ENCODE results near the gene BCO1. TPM values are rescaled to one million over a fixed set of nuclear protein-coding genes. Genes with fewer than 3 reads are reported as not detected.

Gene BCO1
- total RNA-seq, 1 donor: not detected

DNA sequence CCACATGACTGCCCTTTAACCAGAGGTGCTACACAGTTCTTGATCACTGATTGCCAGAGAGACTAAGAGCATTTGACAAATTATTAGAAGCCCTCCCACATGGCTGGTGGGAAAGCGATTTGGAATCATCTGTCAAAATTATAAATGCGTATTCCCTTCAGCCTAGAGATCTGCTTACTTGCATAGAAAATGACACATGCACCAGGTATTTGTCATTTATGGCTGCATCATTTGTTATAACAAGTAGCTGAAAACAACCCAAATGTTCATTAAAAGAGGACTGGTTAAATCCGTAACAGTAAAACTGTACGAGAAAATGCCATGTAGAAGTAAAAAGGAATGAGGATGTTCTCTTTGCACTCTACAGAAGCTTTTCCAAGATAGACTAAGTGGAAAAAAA is 21.4 kb downstream of the BCO1 start:
- TF ChIP-seq, protein P1, sequence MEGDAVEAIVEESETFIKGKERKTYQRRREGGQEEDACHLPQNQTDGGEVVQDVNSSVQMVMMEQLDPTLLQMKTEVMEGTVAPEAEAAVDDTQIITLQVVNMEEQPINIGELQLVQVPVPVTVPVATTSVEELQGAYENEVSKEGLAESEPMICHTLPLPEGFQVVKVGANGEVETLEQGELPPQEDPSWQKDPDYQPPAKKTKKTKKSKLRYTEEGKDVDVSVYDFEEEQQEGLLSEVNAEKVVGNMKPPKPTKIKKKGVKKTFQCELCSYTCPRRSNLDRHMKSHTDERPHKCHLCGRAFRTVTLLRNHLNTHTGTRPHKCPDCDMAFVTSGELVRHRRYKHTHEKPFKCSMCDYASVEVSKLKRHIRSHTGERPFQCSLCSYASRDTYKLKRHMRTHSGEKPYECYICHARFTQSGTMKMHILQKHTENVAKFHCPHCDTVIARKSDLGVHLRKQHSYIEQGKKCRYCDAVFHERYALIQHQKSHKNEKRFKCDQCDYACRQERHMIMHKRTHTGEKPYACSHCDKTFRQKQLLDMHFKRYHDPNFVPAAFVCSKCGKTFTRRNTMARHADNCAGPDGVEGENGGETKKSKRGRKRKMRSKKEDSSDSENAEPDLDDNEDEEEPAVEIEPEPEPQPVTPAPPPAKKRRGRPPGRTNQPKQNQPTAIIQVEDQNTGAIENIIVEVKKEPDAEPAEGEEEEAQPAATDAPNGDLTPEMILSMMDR (IDR thresholded peaks at IDR 0.05; ENCODE audit: insufficient read depth, low read length): no peak
- no peak overlapping the region for H3K4me3 ChIP-seq (ENCODE audit: low read depth, low read length)
- DNase-seq (ENCODE audit: low read depth): no peak

DNA sequence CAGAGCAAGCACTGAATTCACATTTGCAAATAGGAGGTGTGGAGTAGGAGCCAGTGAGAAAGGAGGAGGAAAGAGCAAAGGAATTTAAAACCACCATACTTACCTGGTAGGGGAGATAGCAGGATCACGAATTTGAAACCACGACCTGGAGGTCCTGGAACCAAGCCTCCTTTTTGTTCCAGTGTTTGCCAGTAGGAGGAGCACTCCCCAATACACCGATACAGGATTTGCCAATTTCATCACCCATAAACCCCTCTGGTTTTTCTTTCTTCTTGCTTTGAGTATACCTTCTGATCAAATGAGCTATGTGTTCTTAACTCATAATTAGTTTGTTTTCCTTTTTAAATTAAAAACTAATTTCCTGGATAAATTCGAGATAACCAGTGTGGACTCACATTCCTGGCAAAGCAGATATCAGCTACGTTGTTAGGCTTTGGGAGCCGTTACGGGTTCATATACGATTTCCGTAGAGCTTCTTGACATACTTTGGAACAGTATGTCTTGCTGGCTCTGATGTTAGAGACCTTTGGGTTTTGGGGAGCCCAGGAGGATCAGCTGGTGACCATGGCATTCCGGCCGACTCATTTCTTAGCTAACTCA is 22.7 kb downstream of the BCO1 start:
- TF ChIP-seq, protein P1 (IDR thresholded peaks at IDR 0.05; ENCODE audit: insufficient read depth, low read length): peak; percentile 73
- H3K4me3 ChIP-seq (ENCODE audit: low read depth, low read length): no peak overlapping the region
- DNase-seq (ENCODE audit: low read depth): peak; percentile 35

GRCh38 chr16:81263470-81264220 is 25.2 kb downstream of the BCO1 start:
- DNase-seq (ENCODE audit: low read depth): peak; percentile 84
- TF ChIP-seq, protein P1 (IDR thresholded peaks at IDR 0.05; ENCODE audit: insufficient read depth, low read length): peak; percentile 32
- no peak overlapping the region for H3K4me3 ChIP-seq (ENCODE audit: low read depth, low read length)

DNA sequence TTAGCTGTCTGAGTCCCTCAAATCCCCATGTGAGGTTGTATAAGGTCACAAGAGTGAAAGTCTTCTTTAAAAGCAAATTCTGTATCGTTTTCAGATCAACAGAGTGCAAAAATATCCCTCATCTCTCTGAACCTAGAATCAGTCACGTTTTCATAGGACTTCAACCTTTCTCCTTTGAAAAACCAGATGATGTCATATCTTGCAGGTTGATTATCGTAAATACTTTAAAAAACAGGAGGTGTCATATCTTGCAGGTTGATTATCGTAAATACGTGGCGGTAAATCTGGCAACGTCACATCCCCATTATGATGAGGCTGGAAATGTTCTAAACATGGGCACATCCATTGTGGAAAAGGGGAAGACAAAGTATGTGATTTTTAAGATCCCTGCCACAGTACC is 25.9 kb downstream of the BCO1 start:
- no peak overlapping the region for H3K4me3 ChIP-seq (ENCODE audit: low read depth, low read length)
- no peak for DNase-seq (ENCODE audit: low read depth)
- TF ChIP-seq, protein P1 (IDR thresholded peaks at IDR 0.05; ENCODE audit: insufficient read depth, low read length): no peak

DNA sequence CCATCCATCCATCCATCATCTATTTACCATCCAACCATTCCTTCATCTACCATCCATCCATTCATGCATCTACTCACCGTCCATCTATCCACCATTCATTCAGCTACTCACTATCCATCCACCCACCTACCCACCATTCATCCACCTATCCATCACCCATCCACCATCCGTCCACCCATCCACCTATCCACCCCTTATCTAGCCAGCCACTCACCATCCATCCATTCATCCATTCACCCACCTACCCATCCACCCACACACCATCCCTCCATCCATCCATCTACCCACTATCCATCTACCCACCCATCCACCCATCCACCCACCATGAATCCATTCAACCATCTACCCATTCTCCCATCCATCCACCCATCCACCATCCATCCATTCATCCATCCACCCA is 26.6 kb downstream of the BCO1 start:
- TF ChIP-seq, protein P1 (IDR thresholded peaks at IDR 0.05; ENCODE audit: insufficient read depth, low read length): no peak
- no peak overlapping the region for H3K4me3 ChIP-seq (ENCODE audit: low read depth, low read length)
- DNase-seq (ENCODE audit: low read depth): no peak

DNA sequence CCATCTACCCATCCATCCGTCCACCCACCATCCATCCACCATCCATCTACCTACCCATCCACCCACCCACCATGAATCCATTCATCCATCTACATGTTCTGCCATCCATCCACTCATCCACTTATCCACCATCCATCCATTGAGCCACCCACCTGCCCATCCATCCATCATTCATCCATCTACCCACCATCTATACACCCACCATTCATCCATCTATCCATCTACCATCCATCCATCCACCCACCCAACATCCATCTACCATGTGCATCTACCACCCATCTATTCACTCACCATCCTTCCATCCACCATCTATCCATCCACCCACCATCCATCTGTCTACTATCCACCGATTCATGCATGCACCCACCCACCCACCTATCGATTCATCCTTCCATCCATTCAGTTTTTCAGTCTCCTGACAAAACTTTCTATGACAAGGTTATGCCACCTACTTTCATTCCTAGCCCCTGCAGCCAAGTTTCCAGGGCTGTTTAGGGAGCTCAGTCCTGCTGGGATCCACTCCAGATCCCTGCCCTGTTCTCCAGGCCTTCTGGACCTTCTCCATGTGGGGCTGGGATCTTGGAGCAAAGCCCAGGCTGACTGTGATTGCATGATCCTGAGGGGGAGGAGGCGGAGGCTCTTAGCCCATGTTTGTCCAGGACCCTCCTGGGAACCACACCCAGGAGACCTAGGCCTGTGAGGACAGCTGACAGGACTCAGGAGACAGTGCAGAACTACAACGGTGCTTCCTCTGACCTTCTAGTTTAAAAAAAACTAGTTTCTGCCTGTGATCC is 27.4 kb downstream of the BCO1 start:
- peak; percentile 92 for DNase-seq (ENCODE audit: low read depth)
- no peak overlapping the region for H3K4me3 ChIP-seq (ENCODE audit: low read depth, low read length)
- TF ChIP-seq, protein P1 (IDR thresholded peaks at IDR 0.05; ENCODE audit: insufficient read depth, low read length): no peak
